ENCODE results near the gene HS6ST3.

The HS6ST3 gene

GRCh38 chr13:96373597-96373996 lies 283.7 kb downstream of the HS6ST3 start:
- Histone ChIP-seq H3K4me3 (ENCODE audit: low read depth, low read length, poor library complexity, severe bottlenecking) (no peak overlapping the region), H2AFZ (ENCODE audit: low read length) (no peak overlapping the region), H4K20me1 (ENCODE audit: insufficient read depth, low read length) (no peaks in the 10 kb centered on the region), H3K9ac (ENCODE audit: low read length) (no peak overlapping the region), H3F3A (ENCODE audit: insufficient read depth, low read length) (no peaks in the 10 kb centered on the region), H3K27me3 (ENCODE audit: insufficient read depth, low read length) (no peaks in the 10 kb centered on the region), H3K9me2 (ENCODE audit: low read depth, low read length) (no peaks in the 10 kb centered on the region), H3K4me1 (ENCODE audit: insufficient read depth, low read length, severe bottlenecking) (no peaks in the 10 kb centered on the region), H3K4me2 (ENCODE audit: low read length) (no peak overlapping the region), H3K27ac (ENCODE audit: low read depth, low read length, poor library complexity, severe bottlenecking) (no peak overlapping the region), H3K9me3 (ENCODE audit: low read length) (no peaks in the 10 kb centered on the region), H3K79me2 (ENCODE audit: insufficient read depth, low read length) (no peaks in the 10 kb centered on the region), H3K36me3 (ENCODE audit: insufficient read depth, low read length) (no peaks in the 10 kb centered on the region)
- TF ChIP-seq EZH2 (IDR thresholded peaks at IDR 0.05; ENCODE audit: borderline replicate concordance, low read length) (no peak), CTCF (IDR thresholded peaks at IDR 0.05; ENCODE audit: low read length) (no peak)

- H3K27me3 ChIP-seq (ENCODE audit: insufficient read depth, low read length): no peaks in the 10 kb centered on the region
- H4K20me1 ChIP-seq (ENCODE audit: insufficient read depth, low read length): no peaks in the 10 kb centered on the region
- no peaks in the 10 kb centered on the region for H3K36me3 ChIP-seq (ENCODE audit: insufficient read depth, low read length)
- H3K9me2 ChIP-seq (ENCODE audit: low read depth, low read length): no peaks in the 10 kb centered on the region
- H3K9me3 ChIP-seq (ENCODE audit: low read length): no peaks in the 10 kb centered on the region
- no peak for TF ChIP-seq CTCF (IDR thresholded peaks at IDR 0.05; ENCODE audit: low read length)
- TF ChIP-seq EZH2 (IDR thresholded peaks at IDR 0.05; ENCODE audit: borderline replicate concordance, low read length): no peak
- H3K9ac ChIP-seq (ENCODE audit: low read length): no peak overlapping the region
- H3K4me1 ChIP-seq (ENCODE audit: insufficient read depth, low read length, severe bottlenecking): no peaks in the 10 kb centered on the region
- no peaks in the 10 kb centered on the region for H3K79me2 ChIP-seq (ENCODE audit: insufficient read depth, low read length)
- no peak overlapping the region for H3K27ac ChIP-seq (ENCODE audit: low read depth, low read length, poor library complexity, severe bottlenecking)
- H3F3A ChIP-seq (ENCODE audit: insufficient read depth, low read length): no peaks in the 10 kb centered on the region
- no peak overlapping the region for H3K4me2 ChIP-seq (ENCODE audit: low read length)
- H2AFZ ChIP-seq (ENCODE audit: low read length): no peak overlapping the region
- no peak overlapping the region for H3K4me3 ChIP-seq (ENCODE audit: low read depth, low read length, poor library complexity, severe bottlenecking)
These were observed 287.9 kb downstream of the HS6ST3 start for GRCh38 chr13:96377835-96378234.

GRCh38 chr13:96379967-96380366 lies 290.1 kb downstream of the HS6ST3 start:
- Histone ChIP-seq H3K27ac (ENCODE audit: low read depth, low read length, poor library complexity, severe bottlenecking) (no peak overlapping the region), H3F3A (ENCODE audit: insufficient read depth, low read length) (no peaks in the 10 kb centered on the region), H3K36me3 (ENCODE audit: insufficient read depth, low read length) (no peaks in the 10 kb centered on the region), H3K9me3 (ENCODE audit: low read length) (no peaks in the 10 kb centered on the region), H3K4me1 (ENCODE audit: insufficient read depth, low read length, severe bottlenecking) (no peaks in the 10 kb centered on the region), H3K9me2 (ENCODE audit: low read depth, low read length) (no peaks in the 10 kb centered on the region), H2AFZ (ENCODE audit: low read length) (no peak overlapping the region; the same call in 1 of the 2 replicates), H3K27me3 (ENCODE audit: insufficient read depth, low read length) (no peaks in the 10 kb centered on the region), H3K9ac (ENCODE audit: low read length) (no peak overlapping the region), H3K4me3 (ENCODE audit: low read depth, low read length, poor library complexity, severe bottlenecking) (no peak overlapping the region), H4K20me1 (ENCODE audit: insufficient read depth, low read length) (no peaks in the 10 kb centered on the region), H3K4me2 (ENCODE audit: low read length) (no peak overlapping the region), H3K79me2 (ENCODE audit: insufficient read depth, low read length) (no peaks in the 10 kb centered on the region)
- TF ChIP-seq CTCF (IDR thresholded peaks at IDR 0.05; ENCODE audit: low read length) (no peak), EZH2 (IDR thresholded peaks at IDR 0.05; ENCODE audit: borderline replicate concordance, low read length) (no peak)

All from OCI-LY1 (cell line).